GM23338 (cell line): ENCODE measurements around the gene AMOTL1. TPM values are rescaled to one million over a fixed set of nuclear protein-coding genes. Genes with fewer than 3 reads are reported as not detected.

Experiments used
- ATAC-seq: fragments of 200-7000 bp; cut with Tn5 transposase; 3 replicates; pipeline ENCODE4 v1.9.1; 2020
- DNase-seq: peaks from one replicate; pipeline ENCODE4 v3.0.0-alpha.2; 2015; ENCODE audit warnings: low spot score
- H2AFZ ChIP-seq: fragments of 200-600 bp; sonication (generic); 2 replicates; pipeline ENCODE4 v1.8.0; 2016; ENCODE audit warnings: antibody characterized with exemption, mild to moderate bottlenecking, moderate library complexity
- H3F3A ChIP-seq: fragments of 200-600 bp; sonication (generic); replicated peaks from 2 replicates; pipeline ENCODE4 v1.8.0; 2017; ENCODE audit warnings: antibody characterized with exemption, mixed run types, low read depth
- H3K27ac ChIP-seq: fragments of 200-600 bp; sonication (generic); 2 replicates; pipeline ENCODE4 v1.6.1; 2016; ENCODE audit warnings: low read depth
- H3K27me3 ChIP-seq: fragments of 200-600 bp; sonication (generic); 2 replicates; pipeline ENCODE4 v1.8.0; 2016; ENCODE audit warnings: mild to moderate bottlenecking, mixed run types, moderate library complexity; ENCODE audit not compliant: insufficient read depth
- H3K36me3 ChIP-seq: fragments of 200-600 bp; sonication (generic); 2 replicates; pipeline ENCODE4 v1.8.0; 2016; ENCODE audit warnings: mild to moderate bottlenecking; ENCODE audit not compliant: insufficient read depth
- H3K4me1 ChIP-seq: fragments of 200-600 bp; sonication (generic); 2 replicates; pipeline ENCODE4 v1.8.0; 2016; ENCODE audit warnings: mild to moderate bottlenecking, moderate library complexity; ENCODE audit not compliant: insufficient read depth
- H3K4me2 ChIP-seq: fragments of 200-600 bp; sonication (generic); 2 replicates; pipeline ENCODE4 v1.7.1; 2017; ENCODE audit warnings: mixed run types
- H3K4me3 ChIP-seq: fragments of 200-600 bp; sonication (generic); 2 replicates; pipeline ENCODE4 v1.6.1; 2016; ENCODE audit warnings: mixed run types
- H3K79me2 ChIP-seq: fragments of 200-600 bp; sonication (generic); replicated peaks from 2 replicates; pipeline ENCODE4 v1.8.0; 2017; ENCODE audit warnings: mild to moderate bottlenecking; ENCODE audit not compliant: insufficient read depth
- H3K9me2 ChIP-seq: fragments of 200-600 bp; sonication (generic); 2 replicates; pipeline ENCODE4 v1.8.0; 2017; ENCODE audit not compliant: insufficient read depth
- H4K20me1 ChIP-seq: fragments of 200-600 bp; sonication (generic); replicated peaks from 2 replicates; pipeline ENCODE4 v1.8.0; 2017; ENCODE audit warnings: mild to moderate bottlenecking; ENCODE audit not compliant: insufficient read depth
- H3K27ac Mint-ChIP-seq: 2 replicates; pipeline ENCODE4 v1.8.0; 2020; ENCODE audit warnings: inconsistent platforms, mild to moderate bottlenecking, moderate library complexity, mixed read lengths
- H3K27me3 Mint-ChIP-seq: 3 replicates; pipeline ENCODE4 v1.8.0; 2022; ENCODE audit warnings: low read depth, mild to moderate bottlenecking, moderate library complexity, mixed read lengths, inconsistent platforms; ENCODE audit not compliant: insufficient read depth, poor library complexity
- H3K36me3 Mint-ChIP-seq: 3 replicates; pipeline ENCODE4 v1.8.0; 2021; ENCODE audit warnings: low read depth, mild to moderate bottlenecking, inconsistent platforms, moderate library complexity, mixed read lengths
- H3K4me1 Mint-ChIP-seq: 3 replicates; pipeline ENCODE4 v1.8.0; 2020; ENCODE audit warnings: mild to moderate bottlenecking, inconsistent platforms, mixed read lengths
- H3K4me3 Mint-ChIP-seq: 3 replicates; pipeline ENCODE4 v1.8.0; 2021; ENCODE audit warnings: moderate library complexity, mild to moderate bottlenecking, inconsistent platforms, mixed read lengths
- H3K9me3 Mint-ChIP-seq: 3 replicates; pipeline ENCODE4 v1.8.0; 2020; ENCODE audit warnings: moderate library complexity, mild to moderate bottlenecking, inconsistent platforms, mixed read lengths
- CTCF ChIP-seq, 2 experiments: fragments of 200-600 bp in 1 of 2; sonication (generic) in 1 of 2; conservative IDR thresholded peaks; 2 replicates each; pipeline versions ENCODE4 v1.5.1 to v1.6.1; 2016 to 2017; ENCODE audit warnings: antibody characterized with exemption in 2 of 2, low read depth in 2 of 2, mild to moderate bottlenecking in 2 of 2, moderate library complexity in 1 of 2
- ETS1 ChIP-seq: IDR thresholded peaks from 2 replicates; pipeline ENCODE4 v1.6.1; 2016; ENCODE audit warnings: antibody characterized with exemption
- EZH2phosphoT487 ChIP-seq: fragments of 200-600 bp; sonication (generic); IDR thresholded peaks from one replicate; pipeline ENCODE4 v1.8.1; 2018; ENCODE audit warnings: antibody characterized with exemption; ENCODE audit not compliant: unreplicated experiment
- JUNB ChIP-seq: IDR thresholded peaks from one replicate; pipeline ENCODE4 v1.6.1; 2016; ENCODE audit warnings: antibody characterized with exemption; ENCODE audit not compliant: unreplicated experiment
- NANOG ChIP-seq: IDR thresholded peaks from 2 replicates; pipeline ENCODE4 v1.6.1; 2016; ENCODE audit warnings: antibody characterized with exemption, borderline replicate concordance
- STAT1 ChIP-seq: IDR thresholded peaks from one replicate; pipeline ENCODE4 v1.6.1; 2016; ENCODE audit warnings: antibody characterized with exemption; ENCODE audit not compliant: unreplicated experiment
- ZNF331 ChIP-seq: fragments of 250-450 bp; sonication (Bioruptor Pico); IDR thresholded peaks from 2 replicates; pipeline ENCODE4 v1.5.0; 2020; ENCODE audit warnings: low read depth, mild to moderate bottlenecking, moderate library complexity
- polyA plus RNA-seq: library from polyadenylated mRNA; unstranded; fragments of >200 nt; fragmentation: Nextera tagmentation; extraction: Ambion mirVana; gene quantifications from 2 replicates; pipeline ENCODE4 v1.2.1, GENCODE V29; 2016
- total RNA-seq: library from RNA; depleted of rRNA; stranded (reverse); fragments of >200 nt; shearing (Covaris generic); gene quantifications from 2 replicates; pipeline ENCODE4 v1.2.3, GENCODE V29; 2014

AMOTL1 gene
- total and polyA plus RNA-seq, 2 experiments from 2014 or later = 4.3 to 18.7 TPM

DNA sequence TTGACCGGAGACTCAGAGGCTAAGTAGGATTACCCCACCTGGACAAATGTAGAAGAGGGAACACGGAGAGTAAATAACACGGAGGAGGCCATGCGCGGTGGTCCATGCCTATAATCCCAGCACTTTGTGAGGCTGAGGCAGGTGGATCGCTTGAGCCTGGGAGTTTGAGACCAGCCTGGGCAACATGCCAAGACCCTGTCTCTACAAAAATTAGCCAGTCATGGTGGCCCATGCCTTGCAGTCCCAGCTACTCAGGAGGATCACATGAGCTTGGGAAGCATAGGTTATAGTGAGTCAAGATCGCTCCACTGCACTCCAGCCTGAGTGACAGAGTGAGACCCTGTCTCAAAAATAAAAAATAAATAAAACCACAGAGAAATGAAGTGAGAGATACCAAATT lies 53.9 kb downstream of the AMOTL1 start (continued):
- no peak for TF ChIP-seq ETS1
- TF ChIP-seq NANOG = no peak
- no peak for TF ChIP-seq CTCF (conservative IDR thresholded peaks at IDR 0.05; ENCODE audit: low read depth in 2 of 2)
- no peak for TF ChIP-seq JUNB

DNA sequence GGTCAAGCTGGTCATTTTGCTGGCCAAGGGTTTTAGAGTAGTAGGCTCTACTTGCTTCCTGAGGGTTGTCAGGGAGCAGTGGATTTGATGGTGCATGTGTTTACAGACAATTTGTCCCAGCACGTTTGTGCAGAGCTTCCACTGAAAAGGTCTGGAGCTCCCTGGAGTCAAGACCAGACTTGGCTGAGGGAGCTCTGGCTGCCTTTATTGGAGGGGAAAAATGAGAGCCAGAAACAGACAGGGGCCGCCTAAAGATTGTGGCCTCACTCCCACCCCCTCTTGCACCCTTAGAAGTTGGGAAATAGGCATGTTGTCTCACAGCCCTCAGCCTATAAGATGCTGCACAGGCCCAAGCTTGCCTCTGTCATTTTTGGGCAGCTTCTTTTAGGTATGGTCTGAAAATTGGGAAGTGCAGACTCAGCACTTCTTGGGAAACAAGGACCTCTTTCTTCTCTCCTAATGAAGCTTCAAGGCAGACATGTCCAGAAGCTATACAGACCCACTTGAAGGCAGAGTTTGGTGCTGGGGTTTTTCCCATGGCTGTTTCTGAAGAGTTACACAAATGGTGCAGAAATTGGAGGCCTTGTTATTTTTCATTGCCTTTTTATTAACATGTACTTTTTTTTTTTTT lies 55.1 kb downstream of the AMOTL1 start:
- Histone ChIP-seq H3K9me2 (peaks cover 6% of the 10 kb centered on the region; the same call in 1 of the 2 replicates), H3F3A (no peaks in the 10 kb centered on the region), H3K79me2 (no peaks in the 10 kb centered on the region; the same call in 1 of the 2 replicates), H3K27ac (no peak overlapping the region), H3K27me3 (no peaks in the 10 kb centered on the region), H3K4me3 (no peak overlapping the region), H4K20me1 (0 out of 2 replicates have a peak, but pooled peaks cover 6% of the 10 kb centered on the region), H3K4me2 (no peak overlapping the region), H2AFZ (no peak overlapping the region), H3K36me3 (peaks cover 6% of the 10 kb centered on the region), H3K4me1 (no peaks in the 10 kb centered on the region)
- H3K4me1 Mint-ChIP-seq = peaks cover 5% of the 10 kb centered on the region; the same call in 2 of the 3 replicates
- no peak overlapping the region for H3K27ac Mint-ChIP-seq
- H3K4me3 Mint-ChIP-seq = no peak overlapping the region
- ATAC-seq = no peak
- no peak for TF ChIP-seq ETS1
- no peak for TF ChIP-seq CTCF (conservative IDR thresholded peaks at IDR 0.05; ENCODE audit: low read depth in 2 of 2)
- no peak for TF ChIP-seq ZNF331 (CRISPR knock-in tag)
- TF ChIP-seq STAT1 = no peak
- no peak for TF ChIP-seq EZH2phosphoT487
- TF ChIP-seq JUNB = no peak
- TF ChIP-seq NANOG = no peak
- no peak for DNase-seq
- H3K9me3 Mint-ChIP-seq = peaks cover 10% of the 10 kb centered on the region
- H3K36me3 Mint-ChIP-seq = peaks cover 88% of the 10 kb centered on the region
- no peaks in the 10 kb centered on the region for H3K27me3 Mint-ChIP-seq
